ENCODE results near the gene CISD3.

DNA sequence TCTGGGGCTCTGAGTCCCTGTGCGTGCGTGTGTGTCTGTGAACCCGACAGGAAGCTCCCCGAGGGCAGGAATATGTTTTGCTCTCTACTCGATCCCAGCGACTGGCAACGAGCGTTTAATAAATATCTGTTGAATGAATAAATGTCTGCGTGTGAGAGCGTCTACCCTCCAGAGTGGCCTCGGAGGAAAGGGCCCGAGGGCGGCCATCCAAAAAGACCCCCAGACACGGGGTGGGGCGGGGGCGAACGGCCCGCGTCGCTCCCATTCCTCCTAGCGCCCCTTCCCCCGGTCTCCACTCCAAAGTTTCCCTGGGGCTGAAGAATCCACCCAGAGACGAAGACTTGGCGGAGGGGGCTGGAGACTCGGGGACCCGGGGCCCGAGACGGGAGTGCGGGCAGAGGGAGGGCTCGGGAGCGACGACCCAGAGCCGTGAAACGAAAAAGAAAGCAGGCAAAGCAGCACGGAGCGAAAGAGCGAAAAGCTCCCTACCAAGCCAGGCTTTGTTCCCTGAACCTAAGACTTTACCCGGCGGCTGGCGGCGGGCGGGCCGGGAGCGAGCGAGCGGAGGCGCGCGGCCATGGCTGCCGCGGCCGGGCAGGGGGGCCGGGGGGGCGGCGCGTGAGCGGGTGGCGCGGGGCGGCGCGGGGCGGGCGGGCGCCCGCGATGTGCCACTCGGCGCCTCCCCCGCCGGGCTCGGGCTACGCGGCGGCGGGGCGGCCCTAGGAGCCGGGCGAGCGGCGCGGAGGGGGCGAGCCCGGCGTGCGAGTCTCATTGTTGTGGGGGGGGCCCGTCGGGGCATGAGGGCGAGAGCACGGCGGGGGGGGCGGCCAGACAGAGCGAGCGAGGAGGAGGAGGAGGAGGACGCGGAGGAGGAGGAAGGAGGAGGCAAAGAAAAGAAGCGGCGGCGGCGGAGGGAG lies 25.3 kb upstream of the CISD3 start, which contains the start of gene MLLT6:
- TF ChIP-seq, protein P1, sequence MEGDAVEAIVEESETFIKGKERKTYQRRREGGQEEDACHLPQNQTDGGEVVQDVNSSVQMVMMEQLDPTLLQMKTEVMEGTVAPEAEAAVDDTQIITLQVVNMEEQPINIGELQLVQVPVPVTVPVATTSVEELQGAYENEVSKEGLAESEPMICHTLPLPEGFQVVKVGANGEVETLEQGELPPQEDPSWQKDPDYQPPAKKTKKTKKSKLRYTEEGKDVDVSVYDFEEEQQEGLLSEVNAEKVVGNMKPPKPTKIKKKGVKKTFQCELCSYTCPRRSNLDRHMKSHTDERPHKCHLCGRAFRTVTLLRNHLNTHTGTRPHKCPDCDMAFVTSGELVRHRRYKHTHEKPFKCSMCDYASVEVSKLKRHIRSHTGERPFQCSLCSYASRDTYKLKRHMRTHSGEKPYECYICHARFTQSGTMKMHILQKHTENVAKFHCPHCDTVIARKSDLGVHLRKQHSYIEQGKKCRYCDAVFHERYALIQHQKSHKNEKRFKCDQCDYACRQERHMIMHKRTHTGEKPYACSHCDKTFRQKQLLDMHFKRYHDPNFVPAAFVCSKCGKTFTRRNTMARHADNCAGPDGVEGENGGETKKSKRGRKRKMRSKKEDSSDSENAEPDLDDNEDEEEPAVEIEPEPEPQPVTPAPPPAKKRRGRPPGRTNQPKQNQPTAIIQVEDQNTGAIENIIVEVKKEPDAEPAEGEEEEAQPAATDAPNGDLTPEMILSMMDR (conservative IDR thresholded peaks at IDR 0.05) = no peak
- no peak for TF ChIP-seq ZFX (IDR thresholded peaks at IDR 0.05)
